Measurements from ENCODE around the gene L3MBTL3. TPM values are rescaled to one million over a fixed set of nuclear protein-coding genes. Genes with fewer than 3 reads are reported as not detected.

L3MBTL3 gene
- total RNA-seq, 2 donors from 2014 or later: 11.8 to 13.3 TPM

GRCh38 chr6:130158548-130158947 lies 140.2 kb downstream of the L3MBTL3 start:
- Histone ChIP-seq H3K27me3 (replicated peaks; ENCODE audit: insufficient read depth) (no peaks in the 10 kb centered on the region), H3K4me1 (ENCODE audit: control insufficient read depth in 1 of 2, low read depth in 2 of 2) (no peaks in the 10 kb centered on the region), H3K27ac (no peak overlapping the region), H3K4me3 (no peak overlapping the region), H3K36me3 (no peaks in the 10 kb centered on the region), H3K9me3 (no peaks in the 10 kb centered on the region)
- DNase-seq (ENCODE audit: low spot score) (no peak), ATAC-seq (ENCODE audit: insufficient number of reproducible peaks, low FRiP score, low read depth) (no peak)
- no peak for TF ChIP-seq CTCF (IDR thresholded peaks at IDR 0.05)

- DNase-seq (ENCODE audit: low spot score) (no peak), ATAC-seq (ENCODE audit: insufficient number of reproducible peaks, low FRiP score, low read depth) (no peak)
- H3K4me3 ChIP-seq: no peak overlapping the region
- no peaks in the 10 kb centered on the region for H3K9me3 ChIP-seq
- H3K4me1 ChIP-seq (ENCODE audit: control insufficient read depth in 1 of 2, low read depth in 2 of 2): no peaks in the 10 kb centered on the region
- no peaks in the 10 kb centered on the region for H3K27me3 ChIP-seq (replicated peaks; ENCODE audit: insufficient read depth)
- H3K36me3 ChIP-seq: no peaks in the 10 kb centered on the region
- TF ChIP-seq CTCF (IDR thresholded peaks at IDR 0.05): no peak
- no peak overlapping the region for H3K27ac ChIP-seq
These were observed 141.6 kb downstream of the L3MBTL3 start for GRCh38 chr6:130159956-130160355.

- no peak for TF ChIP-seq CTCF (IDR thresholded peaks at IDR 0.05)
- DNase-seq (ENCODE audit: low spot score) (no peak), ATAC-seq (ENCODE audit: insufficient number of reproducible peaks, low FRiP score, low read depth) (no peak)
- H3K27me3 ChIP-seq (replicated peaks; ENCODE audit: insufficient read depth): no peaks in the 10 kb centered on the region
- H3K4me1 ChIP-seq (ENCODE audit: control insufficient read depth in 1 of 2, low read depth in 2 of 2): no peaks in the 10 kb centered on the region
- H3K36me3 ChIP-seq: no peaks in the 10 kb centered on the region
- no peak overlapping the region for H3K27ac ChIP-seq
- no peak overlapping the region for H3K4me3 ChIP-seq
- no peaks in the 10 kb centered on the region for H3K9me3 ChIP-seq
These were observed 143.5 kb downstream of the L3MBTL3 start for GRCh38 chr6:130161683-130162404.

- H3K9me3 ChIP-seq: no peaks in the 10 kb centered on the region
- H3K36me3 ChIP-seq: no peaks in the 10 kb centered on the region
- H3K27me3 ChIP-seq (replicated peaks; ENCODE audit: insufficient read depth): no peaks in the 10 kb centered on the region
- H3K27ac ChIP-seq: no peak overlapping the region
- H3K4me1 ChIP-seq (ENCODE audit: control insufficient read depth in 1 of 2, low read depth in 2 of 2): no peaks in the 10 kb centered on the region
- no peak for TF ChIP-seq CTCF (IDR thresholded peaks at IDR 0.05)
- ATAC-seq (ENCODE audit: insufficient number of reproducible peaks, low FRiP score, low read depth) (no peak), DNase-seq (ENCODE audit: low spot score) (no peak)
- no peak overlapping the region for H3K4me3 ChIP-seq
These were observed 144.0 kb downstream of the L3MBTL3 start for GRCh38 chr6:130162421-130162820.

GRCh38 chr6:130163266-130163665 lies 144.9 kb downstream of the L3MBTL3 start:
- no peaks in the 10 kb centered on the region for H3K9me3 ChIP-seq
- no peaks in the 10 kb centered on the region for H3K4me1 ChIP-seq (ENCODE audit: control insufficient read depth in 1 of 2, low read depth in 2 of 2)
- no peak for TF ChIP-seq CTCF (IDR thresholded peaks at IDR 0.05)
- H3K4me3 ChIP-seq: no peak overlapping the region
- ATAC-seq (ENCODE audit: insufficient number of reproducible peaks, low FRiP score, low read depth): no peak
- H3K27ac ChIP-seq: no peak overlapping the region
- H3K27me3 ChIP-seq (replicated peaks; ENCODE audit: insufficient read depth): no peaks in the 10 kb centered on the region
- no peaks in the 10 kb centered on the region for H3K36me3 ChIP-seq
- no peak for DNase-seq (ENCODE audit: low spot score)
